ENCODE measurements around the gene RAB21. TPM values are rescaled to one million over a fixed set of nuclear protein-coding genes. Genes with fewer than 3 reads are reported as not detected.

The RAB21 gene
- total RNA-seq, 1 experiment from 2014 or later = 53.0 TPM

GRCh38 chr12:71780237-71780822 lies 25.7 kb downstream of the RAB21 start:
- H2BK12ac ChIP-seq (ENCODE audit: insufficient read length, low read depth, low read length) = no peak overlapping the region
- H2BK15ac ChIP-seq (ENCODE audit: low read depth, low read length) = no peak overlapping the region
- no peaks in the 10 kb centered on the region for H3K9me3 ChIP-seq (ENCODE audit: control insufficient read depth, low read depth, low read length)
- H2BK120ac ChIP-seq (ENCODE audit: low read depth, low read length, poor library complexity, severe bottlenecking) = no peak overlapping the region
- peak; percentile 83 for TF ChIP-seq CTCF (conservative IDR thresholded peaks at IDR 0.05)
- H3K4me1 ChIP-seq (ENCODE audit: insufficient read depth, low read length) = no peaks in the 10 kb centered on the region
- no peak overlapping the region for H2AFZ ChIP-seq (ENCODE audit: low read length)
- no CpG with 5 or more reads among the region's 3 CpGs for WGBS (ENCODE audit: extremely low coverage, insufficient read length, low lambda C conversion rate)
- H3K18ac ChIP-seq (ENCODE audit: insufficient read length, low read depth, low read length) = no peak overlapping the region
- H2BK20ac ChIP-seq (ENCODE audit: low read depth, low read length, poor library complexity, severe bottlenecking) = no peak overlapping the region
- H3K27me3 Mint-ChIP-seq (ENCODE audit: low read depth) = no peaks in the 10 kb centered on the region
- H3K56ac ChIP-seq (ENCODE audit: insufficient read length, low read depth, low read length) = no peak overlapping the region
- no peak overlapping the region for H2AK5ac ChIP-seq (ENCODE audit: insufficient read length, low read length)
- no peak overlapping the region for H3K27ac ChIP-seq (ENCODE audit: insufficient read length, low read depth, low read length)
- H3K23ac ChIP-seq (ENCODE audit: insufficient read length, low read depth, low read length) = no peak overlapping the region
- peaks cover 1 to 22% (median 20%) of the 10 kb centered on the region in 3 experiments; a peak in 5 of 7 replicates for H3K36me3 Mint-ChIP-seq (ENCODE audit: insufficient read depth in 1 of 3, low read depth in 3 of 3)
- no peak overlapping the region for H3K4me2 ChIP-seq (ENCODE audit: insufficient read depth, insufficient read length, low read length)
- no peak overlapping the region for H4K5ac ChIP-seq (ENCODE audit: insufficient read length, low read depth, low read length)
- H4K91ac ChIP-seq (ENCODE audit: insufficient read length, low read depth, low read length) = no peak overlapping the region
- H3K4ac ChIP-seq (ENCODE audit: low read depth, low read length) = no peak overlapping the region
- no peaks in the 10 kb centered on the region for H3K79me1 ChIP-seq (ENCODE audit: insufficient read depth, low read depth, low read length, poor library complexity, severe bottlenecking)
- no peaks in the 10 kb centered on the region for H4K20me1 ChIP-seq (ENCODE audit: control insufficient read depth, insufficient read depth, insufficient read length)
- no peak overlapping the region for H3K9ac ChIP-seq (ENCODE audit: extremely low read depth, insufficient read length, low read length)
- H3K27me3 ChIP-seq (ENCODE audit: insufficient read depth, low read length) = no peaks in the 10 kb centered on the region
- no peaks in the 10 kb centered on the region for H3K4me1 Mint-ChIP-seq
- no peak for DNase-seq
- H3K79me2 ChIP-seq (ENCODE audit: insufficient read depth, low read length) = no peaks in the 10 kb centered on the region
- no peak overlapping the region for H3K4me3 Mint-ChIP-seq
- H2BK5ac ChIP-seq (ENCODE audit: insufficient read length, low read length) = no peak overlapping the region
- no peak overlapping the region for H3T11ph ChIP-seq (ENCODE audit: low read length)
- H3K23me2 ChIP-seq (ENCODE audit: insufficient read length, low read depth, low read length, poor library complexity, severe bottlenecking) = no peaks in the 10 kb centered on the region
- no peak overlapping the region for H3K27ac Mint-ChIP-seq
- H4K8ac ChIP-seq (replicated peaks; ENCODE audit: insufficient read length, low read depth, low read length) = no peak overlapping the region
- H3K9me3 Mint-ChIP-seq = no peaks in the 10 kb centered on the region
- no peak overlapping the region for H3K14ac ChIP-seq (ENCODE audit: insufficient read depth, low read length)

Data from H9 (cell line).